Adrenal gland (tissue), 5 donors: ENCODE results near the gene ENAM.
"Not testable (repeated sequence)": the region's sequence is repeated elsewhere in the genome, so short reads cannot be mapped to it uniquely, and the experiment has no call there.

ENCODE experiments used
- CTCF ChIP-seq, 6 experiments: fragments of 450-650 bp in 4 of 6; fragments of 200-600 bp in 2 of 6; sonication (generic) in 1 of 6; IDR thresholded peaks; 1 replicate in 5 of 6; 2 replicates in 1 of 6; pipeline versions ENCODE4 v1.5.1 to v1.8.0; 2016 to 2021; ENCODE audit warnings: antibody characterized with exemption in 6 of 6, mild to moderate bottlenecking in 2 of 6, moderate library complexity in 1 of 6
- POLR2A ChIP-seq, 2 donors: fragments of 450-650 bp; IDR thresholded peaks; one replicate each; pipeline ENCODE4 v1.6.1; 2017; ENCODE audit warnings: antibody characterized with exemption in 2 of 2, mild to moderate bottlenecking in 2 of 2, moderate library complexity in 1 of 2
- donor health status: DM: no; HTN: no; CAD: no.

- not testable (repeated sequence) for TF ChIP-seq POLR2A, CTCF (IDR thresholded peaks at IDR 0.05)
Observed at GRCh38 chr4:70650741-70651140, 22.2 kb downstream of the ENAM start.
